IPS-NIHi7 (cell line): Measurements from ENCODE around the gene DTX4.

Experiments used
- DNase-seq: peaks from one replicate; pipeline ENCODE4 v3.0.0; 2012; ENCODE audit warnings: mixed read lengths; ENCODE audit errors: extremely low spot score

The DTX4 gene

DNA sequence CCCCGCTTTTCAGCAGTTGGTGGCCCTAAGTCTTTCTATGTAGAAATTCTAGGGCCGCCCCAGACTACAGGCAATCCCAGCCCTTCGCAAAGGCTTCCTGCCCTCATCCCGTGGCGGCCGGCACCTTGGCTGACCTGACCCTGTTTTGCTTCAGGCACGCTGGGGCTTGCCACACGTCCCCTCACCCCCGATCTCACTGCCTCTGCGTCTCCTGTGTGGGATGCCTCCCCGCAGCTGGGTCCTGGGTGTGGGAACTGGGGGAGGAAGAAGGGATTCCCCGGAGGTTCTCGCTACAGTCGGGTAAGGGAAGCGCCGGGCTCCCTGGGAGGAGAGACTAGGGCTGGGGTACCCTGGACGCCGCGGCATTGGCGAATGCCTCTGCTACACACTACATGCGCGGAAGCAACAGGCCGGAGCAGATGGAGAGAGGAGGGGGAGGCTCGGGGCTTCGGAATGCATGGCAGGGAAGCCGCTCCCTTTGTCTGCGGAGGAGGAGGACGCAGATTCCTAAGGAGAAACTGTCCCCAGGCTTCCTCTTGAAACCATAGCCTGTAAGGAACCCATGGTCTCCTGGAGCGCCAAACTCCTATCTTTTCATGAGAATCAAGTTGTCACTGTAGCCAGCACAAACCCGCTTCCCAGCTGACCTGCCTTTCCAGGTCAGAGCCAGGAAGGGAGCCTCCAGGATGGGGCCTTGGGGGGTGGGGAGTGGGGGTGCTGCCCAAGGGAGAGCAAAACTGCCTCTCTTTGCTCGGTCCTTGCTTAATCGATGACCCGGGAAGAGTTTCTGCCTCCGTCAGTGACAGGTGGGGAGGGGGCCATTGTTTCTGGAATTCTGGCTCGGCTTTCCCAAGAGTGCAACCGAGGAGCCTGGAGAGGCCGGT, 1.4 kb downstream of the DTX4 start:
- peak; percentile 39 for DNase-seq

DNA sequence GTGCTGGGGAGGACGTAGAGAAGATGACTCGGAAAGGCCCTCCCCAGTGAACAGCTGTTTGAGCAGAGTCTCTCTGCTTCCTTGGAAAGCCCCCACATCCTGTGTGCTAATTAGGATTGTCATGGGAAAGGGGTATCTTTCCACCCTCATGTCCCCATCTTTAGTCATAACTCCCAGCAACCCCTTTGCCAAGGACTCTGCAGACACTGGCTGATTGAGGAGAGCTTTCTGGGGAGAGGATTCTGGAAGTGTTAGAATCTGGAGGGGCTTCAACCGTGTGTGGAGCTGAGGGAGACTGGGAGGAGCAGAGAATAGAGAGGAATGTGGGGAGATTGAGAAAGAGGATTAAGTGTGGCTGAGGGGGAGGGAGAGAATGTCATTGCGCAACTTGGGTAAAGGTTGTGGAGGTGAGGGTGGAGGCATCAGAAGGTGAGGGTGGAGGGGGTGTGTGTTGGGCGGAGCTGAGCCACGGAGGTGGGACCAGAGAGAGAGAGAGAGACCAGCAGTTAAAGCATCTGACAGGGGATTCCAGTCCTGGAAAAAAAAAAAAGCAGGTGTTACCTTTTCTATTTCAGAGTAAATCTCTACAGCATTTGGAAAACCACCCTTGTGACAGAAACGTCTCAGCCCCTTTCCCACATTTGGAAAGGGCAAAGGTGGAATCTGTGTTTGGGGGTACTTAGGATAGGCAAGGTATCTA, 2.2 kb downstream of the DTX4 start:
- DNase-seq = peak; percentile 66

DNA sequence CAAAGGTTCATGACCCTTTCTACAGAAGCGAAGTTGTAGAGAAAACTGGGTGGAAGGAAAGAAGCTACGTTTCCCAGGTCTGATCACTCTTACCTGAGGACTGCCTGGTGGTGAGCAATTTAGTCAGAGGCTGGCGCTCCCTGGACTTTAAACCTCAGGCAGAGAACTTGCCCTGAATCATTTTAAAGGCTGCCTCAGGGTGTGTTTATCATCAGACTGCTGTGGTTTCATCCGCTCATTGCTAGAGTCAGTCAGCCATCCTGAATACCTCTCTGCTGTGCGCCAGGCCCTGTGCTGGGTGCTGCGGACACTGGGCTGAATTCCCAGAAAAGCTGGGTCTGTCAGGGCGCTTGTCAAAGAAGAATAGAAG, 2.7 kb downstream of the DTX4 start:
- no peak for DNase-seq

DNA sequence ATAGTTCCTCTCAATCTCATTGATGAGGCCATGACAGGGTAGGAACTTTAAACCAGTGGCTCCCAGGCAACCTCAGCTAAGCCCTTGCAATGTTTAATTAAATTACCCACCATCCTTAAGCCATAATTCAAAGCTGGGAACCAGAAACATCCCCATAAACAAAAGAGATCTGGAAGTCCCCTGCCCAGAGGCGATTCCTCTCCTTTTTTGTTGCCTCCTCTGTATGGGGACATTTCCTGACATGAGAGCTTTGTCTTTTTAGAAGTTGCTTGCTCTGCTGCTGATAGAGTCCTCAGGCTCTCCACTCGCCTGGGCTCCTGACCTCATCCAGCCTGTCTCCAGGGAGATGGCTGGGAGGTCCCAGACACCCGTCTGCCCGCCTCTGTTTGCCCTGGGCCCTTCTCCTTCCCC, 3.2 kb downstream of the DTX4 start:
- no peak for DNase-seq

DNA sequence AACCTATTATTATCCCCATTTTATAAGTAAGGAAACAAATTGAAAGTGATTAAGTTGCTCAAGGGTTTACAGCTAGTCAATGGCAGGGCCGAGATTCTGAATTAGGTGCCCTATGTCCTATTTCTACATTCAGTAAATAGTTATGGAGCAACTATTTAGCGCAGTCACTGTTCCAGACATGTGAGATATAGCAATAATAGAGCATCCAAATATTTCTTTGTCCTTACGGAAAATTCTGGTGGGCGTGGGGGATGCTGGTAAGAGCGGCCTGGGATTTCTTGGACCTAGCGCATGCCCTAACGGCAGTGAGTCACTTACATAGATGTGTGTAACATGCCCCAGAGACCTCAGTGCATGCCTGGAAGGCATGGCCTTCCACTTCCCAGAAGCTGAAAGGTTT, 4.4 kb downstream of the DTX4 start:
- DNase-seq = no peak

DNA sequence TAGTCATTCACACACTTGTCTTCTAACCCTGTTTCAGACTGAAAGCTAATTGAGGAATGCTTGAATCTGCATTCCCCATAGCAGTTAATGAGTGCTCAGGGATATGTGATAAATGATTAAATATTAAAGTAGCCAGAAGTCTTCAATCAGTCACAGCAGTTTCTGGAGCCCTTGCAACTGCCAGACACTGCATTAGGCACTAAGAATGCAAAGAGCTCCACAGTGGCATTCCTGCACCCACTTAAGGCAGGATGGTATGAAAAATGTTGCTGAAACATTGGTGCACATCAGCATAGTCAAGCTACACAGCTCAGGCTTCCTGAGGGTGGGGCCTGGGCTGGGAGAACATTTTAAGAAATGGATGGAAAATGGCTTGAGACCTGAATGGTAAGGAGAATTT, 6.5 kb downstream of the DTX4 start:
- no peak for DNase-seq

DNA sequence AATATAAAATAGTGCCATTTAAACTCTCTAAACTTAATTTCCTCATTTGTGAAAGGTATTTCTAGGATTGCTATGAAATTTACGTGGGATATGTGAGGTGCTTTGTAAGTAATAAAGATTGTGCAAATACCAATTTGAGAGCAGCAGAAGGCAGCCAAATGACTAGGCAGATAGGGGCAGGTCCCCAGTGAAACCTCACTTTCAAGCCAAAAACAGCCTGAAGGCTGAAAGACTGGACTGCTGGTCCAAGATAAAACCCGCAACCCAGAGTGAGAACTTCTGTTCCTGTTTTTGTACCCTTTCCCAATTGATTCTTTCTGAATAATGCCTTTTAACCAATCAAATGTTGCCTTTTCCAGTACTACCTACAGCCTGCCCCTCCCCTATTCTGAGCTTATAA, 7.2 kb downstream of the DTX4 start:
- no peak for DNase-seq

DNA sequence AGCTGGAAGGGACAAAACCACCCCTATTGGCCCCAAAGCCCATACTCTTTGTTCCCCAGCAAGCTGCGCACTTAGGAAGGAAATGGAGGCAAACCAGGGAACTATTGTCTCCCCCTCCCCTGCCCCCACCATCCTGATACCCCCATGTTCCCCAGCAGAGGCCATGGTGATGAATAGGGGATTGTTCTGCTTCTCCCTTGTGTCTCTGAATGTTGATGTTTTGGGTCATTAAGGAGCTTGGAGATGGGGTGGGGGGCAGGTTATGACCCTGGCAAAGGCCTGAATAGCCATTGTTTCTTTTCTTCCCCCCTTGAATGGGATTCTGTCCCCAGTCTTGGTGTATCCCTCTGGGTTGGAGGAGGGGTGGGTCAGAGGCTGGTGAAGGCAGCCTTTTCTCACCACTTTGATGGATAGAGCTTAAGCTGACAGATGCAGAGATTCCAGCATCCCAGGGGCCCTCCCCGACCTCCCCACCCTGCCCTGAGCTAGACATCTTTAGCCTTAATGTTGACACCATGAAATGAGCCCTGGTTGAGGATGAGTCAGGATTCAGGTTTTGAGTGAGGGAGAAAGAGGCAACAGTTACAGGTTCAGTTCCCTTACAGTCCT, 8.3 kb downstream of the DTX4 start:
- no peak for DNase-seq

DNA sequence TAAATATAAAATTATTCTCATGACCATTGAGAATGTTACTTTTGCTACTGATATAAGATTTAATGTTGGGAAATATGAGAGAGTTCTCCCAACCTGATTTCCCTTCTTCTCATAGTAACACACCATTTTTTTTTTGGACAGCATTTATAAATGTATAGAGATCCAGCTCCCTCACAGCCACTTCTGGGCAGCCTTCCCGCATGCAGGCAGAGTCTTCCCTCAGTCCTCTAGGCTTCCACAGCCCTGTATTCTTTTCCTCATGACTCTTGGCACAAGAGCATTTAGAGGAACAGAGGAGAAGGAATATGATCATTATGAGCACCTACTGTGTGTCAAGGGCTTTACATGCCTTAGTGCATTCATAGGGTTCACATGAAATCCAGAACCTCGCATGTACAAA, 9.0 kb downstream of the DTX4 start:
- no peak for DNase-seq

DNA sequence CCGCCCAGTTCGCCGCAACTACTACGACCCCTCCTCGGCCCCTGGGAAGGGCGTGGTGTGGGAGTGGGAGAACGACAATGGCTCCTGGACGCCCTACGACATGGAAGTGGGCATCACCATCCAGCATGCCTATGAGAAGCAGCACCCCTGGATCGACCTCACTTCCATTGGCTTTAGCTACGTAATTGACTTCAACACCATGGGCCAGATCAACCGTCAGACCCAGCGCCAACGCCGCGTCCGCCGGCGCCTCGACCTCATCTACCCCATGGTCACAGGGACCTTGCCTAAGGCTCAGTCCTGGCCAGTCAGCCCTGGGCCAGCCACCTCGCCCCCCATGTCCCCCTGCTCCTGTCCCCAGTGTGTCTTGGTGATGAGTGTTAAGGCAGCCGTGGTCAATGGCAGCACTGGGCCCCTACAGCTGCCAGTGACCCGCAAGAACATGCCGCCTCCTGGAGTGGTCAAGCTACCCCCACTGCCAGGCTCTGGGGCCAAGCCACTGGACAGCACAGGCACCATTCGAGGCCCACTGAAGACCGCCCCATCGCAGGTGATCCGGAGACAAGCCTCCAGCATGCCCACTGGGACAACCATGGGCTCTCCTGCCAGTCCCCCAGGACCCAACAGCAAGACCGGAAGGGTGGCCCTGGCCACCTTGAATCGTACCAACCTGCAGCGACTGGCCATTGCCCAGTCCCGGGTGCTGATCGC, 10.0 kb downstream of the DTX4 start:
- no peak for DNase-seq

DNA sequence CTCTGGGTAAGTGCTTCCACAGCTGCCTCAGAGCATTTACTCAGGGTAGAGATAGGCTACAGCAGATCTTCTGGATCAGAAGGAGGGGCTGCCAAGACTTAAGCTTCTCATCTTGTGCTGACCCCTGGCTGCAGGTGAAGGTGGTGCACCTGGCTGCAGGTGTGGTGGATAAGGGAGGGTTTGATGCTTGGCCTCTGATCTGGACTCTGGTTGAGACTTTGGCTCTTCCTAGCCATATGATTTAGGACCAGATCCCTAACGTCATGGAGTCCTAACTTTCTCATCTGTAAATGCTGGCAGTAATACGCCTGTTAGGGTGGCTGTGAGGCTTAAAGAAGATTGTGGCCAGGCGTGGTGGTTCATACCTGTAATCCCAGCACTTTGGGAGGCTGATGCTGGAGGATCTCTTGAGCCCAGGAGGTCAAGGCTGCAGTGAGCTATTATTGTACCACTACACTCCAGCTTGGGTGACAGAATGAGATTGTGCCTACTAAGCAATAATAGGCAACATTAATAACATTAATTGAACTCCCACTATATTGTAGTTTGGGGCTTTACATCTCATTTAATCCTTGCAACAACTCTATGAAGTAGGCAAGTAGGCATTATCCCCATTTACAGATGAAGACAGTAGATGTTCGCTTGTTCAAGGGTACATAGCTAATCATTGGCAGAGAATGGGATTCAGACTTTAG, 10.7 kb downstream of the DTX4 start:
- peak; percentile 82 for DNase-seq

DNA sequence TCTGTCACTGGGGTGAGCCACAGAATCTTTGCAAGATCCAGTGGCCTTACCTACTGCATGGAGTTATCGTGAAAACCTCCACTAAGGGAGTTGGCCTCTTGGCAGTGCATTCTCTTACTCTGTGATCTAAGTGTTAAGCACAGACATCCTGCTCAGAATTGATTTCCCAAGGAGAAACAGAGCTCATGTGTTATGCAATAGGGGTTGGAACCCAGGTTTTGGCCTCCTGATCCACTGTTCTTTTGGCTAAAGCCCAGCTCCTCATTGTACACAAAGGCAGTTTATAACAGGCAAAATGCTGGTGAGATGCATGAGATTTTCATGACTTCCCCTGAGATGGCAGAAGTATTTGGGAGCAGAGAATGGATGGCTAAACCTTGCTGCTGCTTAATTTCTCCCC, 11.8 kb downstream of the DTX4 start:
- DNase-seq = no peak

DNA sequence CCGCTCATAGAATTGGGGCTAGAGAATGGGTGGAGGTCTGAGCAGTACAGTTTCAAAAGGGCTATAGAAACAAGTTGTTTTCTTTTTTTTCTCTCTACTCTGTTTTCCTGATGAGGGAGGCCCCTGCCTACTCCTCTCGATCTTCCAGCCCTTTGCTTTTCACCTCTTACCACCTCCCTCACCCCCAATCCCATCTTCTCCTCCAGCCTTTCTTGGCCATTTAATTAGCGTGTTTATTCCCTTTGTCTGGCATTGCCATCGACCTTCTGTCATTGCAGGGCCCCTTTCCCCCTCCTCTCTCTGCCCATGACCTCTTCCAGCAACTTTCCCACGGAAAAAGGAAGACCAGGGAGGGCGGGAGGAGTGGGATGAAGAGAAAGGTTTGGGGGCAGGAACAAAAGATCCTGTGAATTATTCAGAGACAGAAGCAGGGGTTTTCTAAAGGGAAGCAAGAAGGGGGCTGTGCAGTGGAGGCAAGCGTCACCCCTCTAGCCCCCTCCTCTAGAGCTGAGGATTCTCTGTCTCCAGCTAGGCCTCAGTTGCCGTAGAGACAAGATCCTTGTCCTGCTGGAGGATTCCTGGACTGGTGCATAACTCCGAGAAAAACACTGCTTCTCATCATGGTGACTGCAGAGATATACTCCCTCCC, 12.9 kb downstream of the DTX4 start:
- DNase-seq = no peak

DNA sequence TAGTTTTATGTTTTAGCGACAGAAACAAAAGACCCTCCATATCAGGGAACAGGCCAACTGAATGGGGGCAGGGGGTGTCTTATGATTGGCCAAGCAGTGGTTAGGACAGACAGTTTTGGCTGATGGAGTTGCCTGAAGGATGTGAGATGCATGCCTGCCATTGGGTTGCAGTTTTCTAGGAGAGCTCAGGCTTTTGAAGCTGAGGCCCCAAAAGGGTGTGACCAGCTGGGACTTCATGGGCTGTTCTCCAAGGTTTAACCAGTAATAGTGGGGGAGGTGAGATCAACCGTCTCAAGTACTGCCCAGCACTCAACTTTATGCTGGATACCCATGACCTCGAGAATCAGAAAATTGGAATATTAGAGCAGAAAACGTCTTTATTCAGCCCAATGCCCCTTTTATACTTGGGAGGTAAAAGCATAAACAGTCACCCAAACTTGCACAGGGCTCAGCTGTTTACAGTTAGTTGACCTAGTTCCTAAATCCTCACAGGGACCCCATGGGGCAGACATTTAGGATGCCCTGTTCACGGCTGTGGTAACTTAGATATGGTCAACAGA, 13.5 kb downstream of the DTX4 start:
- no peak for DNase-seq

DNA sequence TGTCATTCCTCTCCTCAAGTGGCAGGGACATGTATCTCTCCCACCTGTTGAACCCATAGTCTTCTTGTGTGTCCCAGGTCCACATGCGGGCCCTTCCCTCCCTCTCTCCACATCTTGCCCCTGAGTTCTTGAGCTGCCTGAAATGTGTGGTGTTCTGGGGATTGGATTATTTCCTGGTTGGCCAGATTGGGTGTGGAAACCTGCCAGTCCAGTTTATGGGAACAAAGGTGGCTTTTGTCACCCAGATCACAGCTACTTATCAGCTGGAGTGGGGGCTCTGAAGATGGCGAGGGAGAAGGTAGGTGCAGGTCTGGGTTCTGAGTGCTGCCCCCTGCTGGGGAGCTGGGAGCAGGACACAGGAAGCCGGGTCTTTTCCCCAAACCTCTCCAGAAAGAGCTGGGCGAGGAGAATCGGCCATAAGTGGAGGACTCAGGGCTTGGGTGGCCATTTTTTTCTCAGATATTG, 14.2 kb downstream of the DTX4 start:
- DNase-seq = peak; percentile 86

DNA sequence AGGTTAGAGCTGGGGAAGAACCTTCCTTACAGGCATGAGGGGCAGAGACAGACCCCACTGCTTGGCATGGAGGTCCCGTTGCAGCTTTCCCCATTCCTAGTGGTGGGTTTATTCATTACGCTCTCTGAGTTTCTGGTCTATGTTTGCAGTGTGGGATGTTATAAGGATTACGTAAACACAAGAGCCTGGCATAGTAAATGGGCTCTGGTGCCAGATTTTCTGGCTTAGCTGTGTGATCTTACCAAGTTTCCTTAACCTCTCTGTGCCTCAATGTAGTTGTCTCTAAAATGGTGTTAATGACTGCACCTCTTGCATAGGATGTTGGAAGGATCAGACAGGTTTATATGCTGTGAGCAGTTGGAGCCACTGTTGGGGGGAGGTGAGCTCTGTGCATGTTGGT, 15.1 kb downstream of the DTX4 start:
- no peak for DNase-seq

DNA sequence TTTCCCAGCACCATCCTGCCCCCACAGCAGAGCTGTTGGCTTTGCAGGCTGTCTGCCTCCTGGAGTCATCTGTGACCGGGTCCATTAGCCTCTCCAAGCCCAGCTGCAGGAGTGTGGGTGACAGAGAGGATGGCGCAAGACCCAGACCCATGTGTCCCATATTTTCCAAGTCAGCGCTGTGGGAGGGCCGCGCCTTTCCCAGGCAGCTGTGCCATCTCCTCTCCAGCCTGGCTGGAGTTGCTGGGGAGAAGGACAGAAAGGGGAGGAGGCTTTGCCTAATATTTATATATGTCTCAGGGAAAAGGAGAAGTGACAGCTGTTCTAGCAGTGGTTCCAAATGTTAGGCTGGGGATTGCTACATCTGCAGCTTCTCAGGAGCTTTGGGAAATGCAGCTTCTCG, 15.7 kb downstream of the DTX4 start:
- no peak for DNase-seq

DNA sequence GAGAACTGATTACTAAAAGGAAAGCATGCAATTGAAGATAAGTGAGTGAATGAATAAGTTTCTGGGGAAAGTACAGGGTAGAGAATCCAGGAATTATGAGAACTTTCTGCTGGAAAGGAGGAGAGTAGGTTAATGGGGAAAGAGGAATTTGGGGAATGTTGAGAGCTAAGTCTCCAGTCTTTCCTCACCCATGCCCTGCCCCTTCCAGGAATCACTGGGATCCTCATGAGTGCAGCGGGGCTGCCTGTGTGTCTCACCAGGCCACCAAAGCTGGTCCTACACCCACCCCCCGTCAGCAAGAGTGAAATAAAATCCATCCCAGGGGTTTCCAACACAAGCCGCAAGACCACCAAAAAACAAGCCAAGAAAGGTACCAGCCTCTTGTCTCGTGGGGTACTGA, 17.0 kb downstream of the DTX4 start:
- no peak for DNase-seq

DNA sequence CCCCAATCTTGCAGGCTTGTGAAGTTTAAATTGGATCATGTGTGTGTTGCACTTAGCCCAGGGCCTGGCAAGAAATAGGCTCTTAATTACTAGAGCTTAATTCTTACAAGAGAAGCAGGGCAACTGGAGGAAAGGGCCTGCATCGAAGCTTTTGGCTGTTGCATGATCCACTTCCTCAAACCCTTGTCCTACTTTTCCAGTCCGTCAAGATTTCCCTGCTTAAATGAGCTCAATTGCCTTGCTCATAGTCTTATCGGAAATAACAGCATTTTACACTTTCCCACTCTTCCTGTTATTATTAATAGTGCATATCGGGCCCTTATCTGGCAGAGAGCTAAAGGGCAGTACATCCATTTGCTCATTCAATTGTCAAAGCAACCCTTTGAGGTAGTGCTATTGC, 18.1 kb downstream of the DTX4 start:
- DNase-seq = no peak

DNA sequence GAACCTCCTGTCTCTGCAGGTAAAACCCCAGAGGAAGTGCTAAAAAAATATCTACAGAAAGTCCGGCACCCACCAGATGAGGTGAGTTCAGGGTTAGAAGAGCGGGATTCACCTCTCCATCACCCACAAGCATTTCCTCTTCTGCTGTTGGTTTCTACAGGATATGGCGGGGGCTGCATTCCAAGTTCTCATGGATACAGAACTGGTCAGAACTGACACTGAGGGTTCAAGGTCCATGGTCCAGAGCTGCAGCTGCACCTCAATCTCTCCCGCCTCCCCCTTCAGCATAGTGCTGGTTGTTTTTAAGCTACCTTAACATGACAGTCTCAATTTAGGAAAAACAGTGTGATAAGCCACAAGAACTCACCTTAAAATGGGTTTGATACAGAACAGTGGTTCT, 19.2 kb downstream of the DTX4 start:
- DNase-seq = no peak

DNA sequence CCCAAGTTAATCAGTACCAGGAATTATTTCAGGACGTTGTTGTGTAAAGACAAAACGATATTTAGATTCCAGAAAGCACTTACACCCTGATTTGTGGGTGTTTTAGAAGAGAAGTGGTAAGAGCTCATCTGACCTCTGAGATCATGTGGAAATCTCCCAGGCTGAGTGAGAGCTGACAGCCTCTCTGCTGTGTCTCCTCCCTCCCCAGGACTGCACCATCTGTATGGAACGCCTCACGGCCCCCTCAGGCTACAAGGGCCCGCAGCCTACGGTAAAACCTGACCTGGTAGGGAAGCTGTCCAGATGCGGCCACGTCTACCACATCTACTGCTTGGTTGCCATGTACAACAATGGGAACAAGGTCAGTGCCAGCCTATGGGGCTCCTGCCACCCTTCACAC, 20.0 kb downstream of the DTX4 start:
- DNase-seq = no peak
